ENCODE results near the gene PLCB1.
"Not testable (repeated sequence)": the region's sequence is repeated elsewhere in the genome, so short reads cannot be mapped to it uniquely, and the experiment has no call there.

PLCB1 gene

DNA sequence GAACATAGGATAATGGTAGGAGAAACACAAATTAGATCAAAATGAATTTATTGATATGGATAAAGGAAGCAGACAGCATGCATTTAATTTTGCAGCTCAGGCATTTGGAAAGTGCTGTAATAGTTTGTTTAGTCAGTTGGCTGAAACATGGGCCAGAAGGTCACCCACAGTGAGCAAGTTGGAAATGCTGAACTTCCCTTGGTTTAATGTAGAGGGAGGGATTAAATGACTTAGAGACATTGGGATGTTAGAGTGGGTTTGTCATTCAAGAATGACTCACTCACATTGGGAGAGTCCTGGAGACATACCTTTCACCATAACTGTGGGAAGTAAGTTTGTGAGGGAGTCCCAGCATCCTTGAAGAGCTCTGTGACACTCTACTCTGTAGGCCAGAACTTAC is 705.3 kb downstream of the PLCB1 start:
- DNase-seq (ENCODE audit: low spot score) = no peak

- DNase-seq (ENCODE audit: low spot score) = no peak
Observed at GRCh38 chr20:8842525-8842924, 710.5 kb downstream of the PLCB1 start.

- DNase-seq (ENCODE audit: low spot score) = no peak
Observed at GRCh38 chr20:8844179-8844578, 712.1 kb downstream of the PLCB1 start.

GRCh38 chr20:8849990-8850389 is 717.9 kb downstream of the PLCB1 start:
- DNase-seq (ENCODE audit: low spot score) = no peak

GRCh38 chr20:8851446-8851845 is 719.4 kb downstream of the PLCB1 start:
- no peak for DNase-seq (ENCODE audit: low spot score)

DNA sequence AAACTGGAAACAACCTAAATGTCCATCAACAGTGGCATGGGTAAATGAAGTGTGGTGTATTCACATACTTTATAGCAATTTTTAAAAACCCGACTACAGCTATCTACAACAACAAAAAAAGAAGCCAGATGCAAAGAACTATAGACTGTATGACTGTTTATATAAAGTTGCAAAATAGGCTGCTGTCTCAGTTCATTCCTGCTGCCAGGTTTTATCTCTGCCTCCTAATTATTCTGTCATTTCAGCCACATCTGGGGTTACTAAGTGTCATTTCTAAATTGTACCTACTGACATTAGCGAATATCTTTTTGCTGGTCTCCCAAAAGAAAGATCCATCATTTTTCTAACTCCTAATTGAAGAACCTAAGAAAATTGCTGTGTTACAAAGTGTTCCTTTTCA is 719.9 kb downstream of the PLCB1 start:
- DNase-seq (ENCODE audit: low spot score) = not testable (repeated sequence)

DNA sequence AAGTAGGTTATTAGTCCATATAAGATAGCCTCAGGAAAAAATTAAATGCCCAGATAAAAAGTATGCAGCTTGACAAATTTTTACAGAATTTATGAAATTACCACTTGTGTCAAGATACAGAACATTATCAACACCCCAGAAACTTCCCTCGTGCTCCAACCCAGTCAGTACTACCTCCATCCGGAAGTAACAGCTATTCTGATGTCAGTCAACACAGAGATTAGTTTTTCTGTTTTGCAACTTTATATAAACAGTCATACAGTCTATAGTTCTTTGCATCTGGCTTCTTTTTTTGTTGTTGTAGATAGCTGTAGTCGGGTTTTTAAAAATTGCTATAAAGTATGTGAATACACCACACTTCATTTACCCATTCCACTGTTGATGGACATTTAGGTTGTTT is 721.1 kb downstream of the PLCB1 start:
- DNase-seq (ENCODE audit: low spot score) = not testable (repeated sequence)

DNA sequence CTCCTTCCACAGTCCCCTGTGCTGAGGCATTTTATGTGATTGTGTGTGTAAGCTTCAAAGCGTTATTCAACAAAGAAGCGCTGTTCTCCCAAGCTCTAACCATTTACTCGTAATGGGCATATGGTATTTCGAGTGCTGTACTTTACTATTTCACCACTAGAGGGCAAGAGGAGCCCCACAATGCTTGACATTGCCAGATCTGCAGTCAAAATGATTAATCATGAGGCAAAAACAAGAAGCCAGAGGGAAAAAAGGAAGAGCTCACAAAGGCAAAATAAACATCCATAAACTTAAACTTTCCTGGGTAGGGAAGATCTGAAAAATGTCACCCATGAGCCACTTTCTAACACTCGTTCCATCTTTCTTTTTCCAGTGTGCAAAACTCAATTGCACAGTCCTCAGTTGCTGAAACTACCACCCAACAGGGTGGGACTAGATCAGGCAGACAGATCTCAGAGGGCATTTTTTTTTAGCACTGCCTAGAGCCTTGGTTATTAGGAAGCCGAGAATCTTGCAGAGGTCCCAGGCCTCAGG is 721.8 kb downstream of the PLCB1 start:
- DNase-seq (ENCODE audit: low spot score) = peak; percentile 91

GRCh38 chr20:8854571-8854970 is 722.5 kb downstream of the PLCB1 start:
- DNase-seq (ENCODE audit: low spot score) = peak; percentile 22

GRCh38 chr20:8855315-8855714 is 723.2 kb downstream of the PLCB1 start:
- DNase-seq (ENCODE audit: low spot score) = peak; percentile 24

GRCh38 chr20:8856668-8857067 is 724.6 kb downstream of the PLCB1 start:
- no peak for DNase-seq (ENCODE audit: low spot score)

GRCh38 chr20:8858181-8858787 is 726.2 kb downstream of the PLCB1 start:
- no peak for DNase-seq (ENCODE audit: low spot score)

- DNase-seq (ENCODE audit: low spot score) = no peak
Observed at GRCh38 chr20:8860011-8860495, 728.0 kb downstream of the PLCB1 start.

DNA sequence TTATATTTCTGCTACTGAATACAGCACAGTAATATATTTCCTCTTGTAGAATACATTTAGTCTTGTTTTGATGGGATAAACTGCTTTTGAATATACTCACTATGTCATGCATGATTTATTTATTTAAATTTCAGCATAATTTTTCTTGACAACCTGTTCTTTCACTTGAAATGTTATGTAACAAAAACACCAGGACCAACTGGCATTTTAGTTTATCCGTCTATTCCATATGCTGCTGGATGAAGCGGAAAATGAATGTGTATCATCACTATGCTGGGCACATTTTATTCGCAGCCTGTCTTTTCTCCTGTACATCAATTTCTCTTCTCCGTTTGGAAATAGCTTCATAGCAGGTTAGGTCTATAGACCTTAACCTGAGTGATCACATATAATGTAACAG is 730.0 kb downstream of the PLCB1 start:
- DNase-seq (ENCODE audit: low spot score) = no peak

DNA sequence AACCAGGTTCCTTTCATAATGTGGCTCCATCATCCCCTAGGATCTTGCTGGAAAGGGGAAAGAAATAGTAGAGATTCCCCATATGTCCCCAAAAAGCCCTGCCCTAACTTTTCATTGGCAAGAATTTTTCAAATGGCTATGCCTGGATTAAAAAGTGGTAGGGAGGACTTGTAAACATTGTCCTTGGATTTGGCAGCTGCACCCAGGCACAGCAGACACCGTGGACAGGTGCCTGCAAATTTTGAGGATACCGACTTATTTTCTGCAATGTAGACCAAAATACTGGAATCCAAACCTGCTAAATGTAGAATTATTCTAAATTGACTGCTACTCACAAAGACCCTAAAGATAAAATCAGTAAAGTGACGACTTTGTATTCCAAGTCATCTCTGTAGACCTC is 733.6 kb downstream of the PLCB1 start:
- no peak for DNase-seq (ENCODE audit: low spot score)

GRCh38 chr20:8867038-8867740 is 735.1 kb downstream of the PLCB1 start:
- DNase-seq (ENCODE audit: low spot score) = no peak

- DNase-seq (ENCODE audit: low spot score) = no peak
Observed at GRCh38 chr20:8870652-8871051, 738.6 kb downstream of the PLCB1 start.

DNA sequence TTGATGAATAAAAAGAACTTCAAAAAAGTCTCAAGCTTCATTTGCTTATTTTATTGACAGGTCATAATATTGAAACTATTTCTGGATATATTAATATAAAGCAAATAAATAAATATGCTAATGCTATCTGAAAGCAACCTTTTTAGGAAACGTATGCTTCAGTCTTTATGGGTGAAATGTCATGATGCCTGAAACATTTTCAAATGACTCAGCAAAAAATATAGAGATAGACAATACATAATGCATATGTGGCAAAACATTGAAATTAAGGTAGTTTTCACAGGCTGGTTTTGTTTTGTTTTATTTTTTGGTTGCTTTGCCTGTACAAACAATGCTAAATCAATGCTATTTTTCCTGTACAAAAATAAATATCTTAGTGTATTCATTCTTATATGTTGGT is 742.4 kb downstream of the PLCB1 start:
- DNase-seq (ENCODE audit: low spot score) = no peak

DNA sequence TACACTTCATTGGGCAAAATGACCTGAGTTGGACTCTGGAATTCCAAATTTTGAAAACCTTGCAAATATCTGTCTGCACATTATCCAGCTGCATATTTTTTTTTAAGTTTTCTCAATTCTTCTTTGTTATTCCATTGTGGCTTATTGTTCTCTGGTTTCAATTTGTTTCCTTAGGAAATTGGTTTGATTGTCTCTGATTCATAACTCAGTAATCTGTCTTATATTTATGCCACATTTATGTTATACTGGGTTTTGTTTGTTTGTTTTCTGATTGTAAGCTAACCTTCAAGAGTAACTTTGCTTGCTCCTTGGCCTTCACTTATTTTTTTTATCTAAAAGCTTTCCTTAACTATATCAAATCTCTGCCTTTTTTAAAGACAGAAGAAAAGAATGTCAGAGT is 743.5 kb downstream of the PLCB1 start:
- DNase-seq (ENCODE audit: low spot score) = no peak

DNA sequence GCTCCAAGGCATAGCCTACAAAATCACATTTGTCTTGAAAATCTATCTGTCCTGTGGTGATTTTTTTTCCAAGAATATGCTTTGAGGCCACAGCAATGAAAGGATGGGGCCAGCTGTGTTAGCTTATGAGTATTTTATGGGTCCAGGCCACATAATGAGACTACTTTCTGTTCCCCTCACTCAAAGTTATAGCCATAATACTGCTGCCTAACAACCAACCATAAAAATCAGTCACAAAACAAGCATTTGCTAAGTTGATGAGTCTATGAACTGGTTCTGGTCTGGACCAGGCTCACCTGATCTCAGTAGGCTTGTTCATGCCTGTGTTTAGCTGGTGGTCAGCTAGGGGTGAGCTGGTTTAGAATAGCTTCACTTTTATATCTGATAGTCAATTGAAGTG is 744.3 kb downstream of the PLCB1 start:
- DNase-seq (ENCODE audit: low spot score) = no peak

- no peak for DNase-seq (ENCODE audit: low spot score)
Observed at GRCh38 chr20:8877294-8877693, 745.2 kb downstream of the PLCB1 start.

GRCh38 chr20:8879669-8880068 is 747.6 kb downstream of the PLCB1 start:
- no peak for DNase-seq (ENCODE audit: low spot score)

DNA sequence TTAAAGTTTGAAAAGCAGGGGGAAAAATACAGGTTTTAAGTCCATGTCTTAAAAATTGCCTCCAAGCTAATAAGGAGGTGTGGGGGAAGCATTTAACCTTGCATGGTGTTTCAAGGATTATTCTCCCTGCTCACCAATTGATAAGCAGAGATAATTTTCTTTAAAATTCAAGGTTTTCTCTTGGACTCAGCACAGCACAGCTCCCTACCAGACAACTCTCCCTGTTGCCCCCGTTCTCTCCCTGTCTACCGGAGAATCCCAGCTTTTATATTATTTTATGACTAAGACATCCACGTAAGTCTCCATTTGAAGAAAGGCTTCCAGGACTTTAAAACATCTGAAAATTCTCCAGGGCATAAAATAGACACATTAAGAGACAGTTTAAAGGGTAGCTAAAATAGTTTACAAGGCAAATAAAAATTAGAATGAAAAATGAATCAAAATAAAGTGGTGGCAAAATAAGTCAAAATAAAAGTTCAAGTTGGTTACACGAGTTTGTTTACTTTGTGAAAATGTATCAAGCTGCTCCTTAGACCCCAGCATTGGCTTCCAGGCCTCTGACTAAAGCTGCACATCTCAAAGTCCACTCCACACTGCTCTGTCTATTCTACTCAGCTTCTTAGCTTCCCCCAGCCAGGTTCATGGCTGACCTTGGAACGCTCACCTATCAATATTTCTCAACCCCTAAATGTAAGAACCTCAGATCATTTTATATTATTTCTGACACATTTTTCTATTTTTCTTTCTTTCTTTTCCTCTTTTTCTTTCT is 748.2 kb downstream of the PLCB1 start:
- DNase-seq (ENCODE audit: low spot score) = no peak

Data from pons (tissue), 1 donor.